Endothelial cell of umbilical vein (primary cell): ENCODE data around the gene SLC22A15. TPM values are rescaled to one million over a fixed set of nuclear protein-coding genes. Genes with fewer than 3 reads are reported as not detected.

Experiments
- BruUV-seq: library from RNA; stranded (reverse); fragments of 400-500 nt; replicated peaks from 2 replicates; lab custom pipeline; 2021; lab: Mats Ljungman, UMichigan
- CTCF ChIA-PET: fragments of 300-600, 350-600 bp; sonication (Branson Sonifier 250); formaldehyde crosslinking; loops from one replicate; lab custom pipeline; 2021; ENCODE audit warnings: antibody characterized with exemption, inconsistent platforms; lab: Charles Lee
- POLR2A ChIA-PET: fragments of 300-600, 350-600 bp; sonication (Branson Sonifier 250); formaldehyde crosslinking; loops from one replicate; lab custom pipeline; 2021; ENCODE audit warnings: antibody characterized with exemption, inconsistent platforms; lab: Charles Lee
- DNase-seq: peaks from one replicate; pipeline ENCODE4 v3.0.0-alpha.2; 2011; ENCODE audit warnings: low read depth, low spot score
- FAIRE-seq: peaks from 2 replicates; lab custom pipeline; 2011; peaks lifted over from hg19 to GRCh38; lab: Jason Lieb, UNC
- H2AFZ ChIP-seq: 2 replicates; pipeline ENCODE4 v1.6.0; 2012; ENCODE audit warnings: low read depth, low read length, control low read depth, inconsistent platforms
- H3K27ac ChIP-seq: 2 replicates; pipeline ENCODE4 v1.5.1; 2011; ENCODE audit warnings: low read depth, mild to moderate bottlenecking, control low read depth, low read length, moderate library complexity; ENCODE audit not compliant: insufficient read depth
- H3K27me3 ChIP-seq, 2 experiments: 2 replicates each; pipeline versions ENCODE4 v1.6.0 to v1.6.1; 2011; ENCODE audit warnings: low read length in 2 of 2, mixed read lengths in 1 of 2; ENCODE audit not compliant: control insufficient read depth in 2 of 2, insufficient read depth in 2 of 2
- H3K36me3 ChIP-seq, 2 experiments: 2 replicates in 1 of 2; 3 replicates in 1 of 2; pipeline ENCODE4 v1.5.1; 2011; ENCODE audit warnings: low read length in 2 of 2, mild to moderate bottlenecking in 1 of 2, moderate library complexity in 1 of 2; ENCODE audit not compliant: control insufficient read depth in 2 of 2, insufficient read depth in 2 of 2; ENCODE audit errors: extremely low read depth in 1 of 2
- H3K4me1 ChIP-seq: 3 replicates; pipeline ENCODE4 v1.5.1; 2011; ENCODE audit warnings: mild to moderate bottlenecking, low read length; ENCODE audit not compliant: control insufficient read depth, insufficient read depth; ENCODE audit errors: extremely low read depth
- H3K4me2 ChIP-seq: 2 replicates; pipeline ENCODE4 v1.6.1; 2011; ENCODE audit warnings: low read length, control low read depth, mixed read lengths; ENCODE audit not compliant: insufficient read depth
- H3K4me3 ChIP-seq, 3 experiments: fragments of 200-600 bp in 1 of 3; sonication (generic), shearing (Covaris generic) in 1 of 3; replicated peaks in 1 of 3; 2 replicates each; pipeline ENCODE4 v1.5.1; 2011 to 2016; ENCODE audit warnings: control low read depth in 3 of 3, low read length in 3 of 3, mild to moderate bottlenecking in 2 of 3, inconsistent platforms in 1 of 3, low read depth in 1 of 3, moderate library complexity in 1 of 3; ENCODE audit not compliant: insufficient read depth in 1 of 3
- H3K79me2 ChIP-seq: 2 replicates; pipeline ENCODE4 v1.6.0; 2012; ENCODE audit warnings: low read length, inconsistent platforms; ENCODE audit not compliant: control insufficient read depth, insufficient read depth
- H3K9ac ChIP-seq: replicated peaks from 2 replicates; pipeline ENCODE3; 2011; ENCODE audit warnings: low read length, control low read depth; ENCODE audit not compliant: insufficient read depth; ENCODE audit errors: extremely low read depth
- H3K9me1 ChIP-seq: replicated peaks from 3 replicates; pipeline ENCODE4 v1.6.0; 2011; ENCODE audit warnings: mild to moderate bottlenecking, low read length; ENCODE audit not compliant: control insufficient read depth, insufficient read depth; ENCODE audit errors: extremely low read depth
- H3K9me3 ChIP-seq: replicated peaks from 2 replicates; pipeline ENCODE4 v1.5.1; 2012; ENCODE audit warnings: low read length, inconsistent platforms; ENCODE audit not compliant: control insufficient read depth, insufficient read depth
- H4K20me1 ChIP-seq: replicated peaks from 2 replicates; pipeline ENCODE3; 2011; ENCODE audit warnings: mild to moderate bottlenecking, low read length; ENCODE audit not compliant: control insufficient read depth, insufficient read depth; ENCODE audit errors: extremely low read depth
- EZH2 ChIP-seq: IDR thresholded peaks from 2 replicates; pipeline ENCODE4 v1.6.1; 2012; ENCODE audit warnings: borderline replicate concordance, low read depth, mild to moderate bottlenecking, moderate library complexity, low read length, inconsistent platforms; ENCODE audit not compliant: severe bottlenecking
- FOS ChIP-seq: IDR thresholded peaks from 2 replicates; pipeline ENCODE4 v1.6.1; 2011; ENCODE audit warnings: mild to moderate bottlenecking, low read length, moderate library complexity, borderline replicate concordance; ENCODE audit not compliant: insufficient read depth
- GATA2 ChIP-seq: IDR thresholded peaks from 2 replicates; pipeline ENCODE4 v1.7.0; 2011; ENCODE audit warnings: low read depth, mild to moderate bottlenecking, moderate library complexity, mixed read lengths, low read length; ENCODE audit not compliant: insufficient read length, insufficient read depth
- JUN ChIP-seq: IDR thresholded peaks from 2 replicates; pipeline ENCODE4 v1.6.1; 2011; ENCODE audit warnings: borderline replicate concordance, low read depth; ENCODE audit not compliant: insufficient read length, insufficient read depth
- MYC ChIP-seq: IDR thresholded peaks from one replicate; pipeline ENCODE4 v1.6.1; 2011; ENCODE audit warnings: mild to moderate bottlenecking, low read depth, low read length
- POLR2A ChIP-seq: IDR thresholded peaks from 2 replicates; pipeline ENCODE4 v1.6.1; 2012; ENCODE audit warnings: low read depth, mild to moderate bottlenecking, control low read depth, low read length
- POLR2AphosphoS5 ChIP-seq: IDR thresholded peaks from 2 replicates; pipeline ENCODE4 v1.6.1; 2012; ENCODE audit warnings: low read depth, mild to moderate bottlenecking, control low read depth, low read length, moderate library complexity; ENCODE audit not compliant: insufficient read depth
- dilution Hi-C: fragments of 300-500 bp; cut with MboI; formaldehyde crosslinking; loops from one replicate; pipeline ENCODE4 v1.15.0; 2019; ENCODE audit warnings: low sequenced_read_pairs; ENCODE audit not compliant: extremely low pct_ligation_motif_present
- intact Hi-C: fragments of 100-400 bp; cut with micrococcal nuclease; formaldehyde crosslinking; loops from one replicate; pipeline ENCODE4 v1.10.0; 2022
- polyA plus RNA-seq, 4 experiments: library from polyadenylated mRNA; depleted of rRNA in 3 of 4; stranded (reverse) in 3 of 4; unstranded in 1 of 4; fragments of >200 nt; gene quantifications; 2 replicates each; pipeline versions ENCODE4 v1.2.1 to v1.2.3, GENCODE V29; 2011 to 2012; ENCODE audit warnings: missing spikeins in 1 of 4
- total RNA-seq: library from RNA; stranded (reverse); gene quantifications from 2 replicates; pipeline ENCODE4 v1.2.3, GENCODE V29; 2021
- TF ChIP-seq, protein P1 (sequence below): IDR thresholded peaks from 2 replicates; pipeline ENCODE4 v1.6.1; 2011; ENCODE audit not compliant: insufficient read depth, insufficient read length
- TF ChIP-seq, protein P2 (sequence below), 2 donors: IDR thresholded peaks; 1 replicate in 1 of 2; 2 replicates in 1 of 2; pipeline ENCODE4 v1.5.1; 2011; ENCODE audit warnings: low read length in 2 of 2, mild to moderate bottlenecking in 2 of 2, moderate library complexity in 2 of 2, control low read depth in 1 of 2, inconsistent platforms in 1 of 2, low read depth in 1 of 2; ENCODE audit not compliant: insufficient read depth in 1 of 2; ENCODE audit errors: extremely low read depth in 1 of 2

Gene SLC22A15
- total and polyA plus RNA-seq, 2 donors (not counting 3 experiments of a cell fraction or from before 2014, with no cell fraction given) = 0.44 TPM; not detected in 1

DNA sequence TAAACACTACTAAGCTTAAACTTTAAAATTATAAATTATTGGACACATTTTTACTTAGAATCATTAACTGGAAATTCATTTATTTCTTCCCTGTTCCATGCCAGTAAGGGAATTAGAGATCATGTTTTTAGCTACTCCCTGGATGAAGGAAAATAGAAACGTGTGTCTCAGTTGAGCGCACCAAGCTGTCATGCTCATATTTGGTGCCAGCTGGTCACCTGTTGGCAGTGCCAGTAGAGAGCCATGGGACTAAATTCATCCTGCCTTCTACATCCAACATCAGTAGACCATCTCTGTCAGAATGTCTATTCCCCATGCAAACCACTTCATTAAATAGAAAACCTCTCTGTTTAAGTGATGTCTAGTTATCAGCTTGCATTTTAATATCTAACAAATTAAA, 17.4 kb upstream of the SLC22A15 start:
- Histone ChIP-seq H3K4me2 (no peak overlapping the region), H3K4me1 (no peaks in the 10 kb centered on the region), H3K79me2 (no peaks in the 10 kb centered on the region), H3K4me3 (no peak overlapping the region), H3K9me1 (no peaks in the 10 kb centered on the region), H3K27ac (no peak overlapping the region), H3K36me3 (no peaks in the 10 kb centered on the region), H3K9ac (no peak overlapping the region), H3K27me3 (no peaks in the 10 kb centered on the region), H3K9me3 (no peaks in the 10 kb centered on the region), H4K20me1 (no peaks in the 10 kb centered on the region), H2AFZ (no peak overlapping the region)
- ChIA-PET CTCF (interaction anchor here (1.3 to 1.9 kb wide), 2 partner anchors 22 to 151 kb away, joined by 3 to 7 read pairs; no protein-coding TSS in a partner anchor), POLR2A (no interaction called here)
- dilution Hi-C loops = no loop called here
- no TSS peak for BruUV-seq
- TF ChIP-seq JUN (no peak), FOS (no peak), POLR2A (no peak)
- FAIRE-seq (no peak), DNase-seq (no peak)
- intact Hi-C loops = no loop called here

DNA sequence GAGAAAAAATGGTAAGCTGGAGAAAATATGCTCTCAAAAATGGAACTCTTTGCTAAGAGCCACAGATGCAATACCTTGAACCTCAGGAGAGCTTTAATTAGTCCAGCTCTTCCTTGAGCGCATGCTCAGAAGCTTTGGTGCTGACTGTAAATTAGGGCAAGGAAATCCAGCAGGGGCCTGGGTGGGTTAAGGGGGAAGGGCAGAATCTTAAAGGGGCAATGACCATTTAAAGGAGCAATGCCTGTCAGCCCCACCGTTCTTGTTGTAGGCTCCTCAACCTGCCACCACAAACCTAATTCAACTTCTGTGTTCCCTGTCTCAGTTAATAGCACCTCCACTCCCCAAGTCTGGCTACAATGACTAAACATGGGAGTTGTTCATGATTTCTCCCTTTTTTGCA, 6.8 kb upstream of the SLC22A15 start:
- ChIA-PET POLR2A (no interaction called here), CTCF (interaction anchor here (1.2 kb wide), 1 partner anchor 11 kb away, joined by 3 read pairs; no protein-coding TSS in a partner anchor)
- H2AFZ ChIP-seq = no peak overlapping the region
- no peak overlapping the region for H3K9ac ChIP-seq
- intact Hi-C loops (no loop called here), dilution Hi-C loops (no loop called here)
- no peak overlapping the region for H3K27ac ChIP-seq
- no TSS peak for BruUV-seq
- no peaks in the 10 kb centered on the region for H3K79me2 ChIP-seq
- no peak overlapping the region for H3K4me2 ChIP-seq
- H3K4me3 ChIP-seq = no peak overlapping the region
- no peaks in the 10 kb centered on the region for H3K9me1 ChIP-seq
- no peaks in the 10 kb centered on the region for H3K4me1 ChIP-seq
- no peaks in the 10 kb centered on the region for H3K9me3 ChIP-seq
- no peaks in the 10 kb centered on the region for H4K20me1 ChIP-seq
- DNase-seq (no peak), FAIRE-seq (no peak)
- H3K36me3 ChIP-seq = no peaks in the 10 kb centered on the region
- TF ChIP-seq, protein P1, sequence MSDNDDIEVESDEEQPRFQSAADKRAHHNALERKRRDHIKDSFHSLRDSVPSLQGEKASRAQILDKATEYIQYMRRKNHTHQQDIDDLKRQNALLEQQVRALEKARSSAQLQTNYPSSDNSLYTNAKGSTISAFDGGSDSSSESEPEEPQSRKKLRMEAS = no peak
- TF ChIP-seq POLR2A = no peak
- TF ChIP-seq JUN = no peak
- no peak for TF ChIP-seq EZH2
- no peak for TF ChIP-seq GATA2
- TF ChIP-seq MYC = no peak
- TF ChIP-seq, protein P2, sequence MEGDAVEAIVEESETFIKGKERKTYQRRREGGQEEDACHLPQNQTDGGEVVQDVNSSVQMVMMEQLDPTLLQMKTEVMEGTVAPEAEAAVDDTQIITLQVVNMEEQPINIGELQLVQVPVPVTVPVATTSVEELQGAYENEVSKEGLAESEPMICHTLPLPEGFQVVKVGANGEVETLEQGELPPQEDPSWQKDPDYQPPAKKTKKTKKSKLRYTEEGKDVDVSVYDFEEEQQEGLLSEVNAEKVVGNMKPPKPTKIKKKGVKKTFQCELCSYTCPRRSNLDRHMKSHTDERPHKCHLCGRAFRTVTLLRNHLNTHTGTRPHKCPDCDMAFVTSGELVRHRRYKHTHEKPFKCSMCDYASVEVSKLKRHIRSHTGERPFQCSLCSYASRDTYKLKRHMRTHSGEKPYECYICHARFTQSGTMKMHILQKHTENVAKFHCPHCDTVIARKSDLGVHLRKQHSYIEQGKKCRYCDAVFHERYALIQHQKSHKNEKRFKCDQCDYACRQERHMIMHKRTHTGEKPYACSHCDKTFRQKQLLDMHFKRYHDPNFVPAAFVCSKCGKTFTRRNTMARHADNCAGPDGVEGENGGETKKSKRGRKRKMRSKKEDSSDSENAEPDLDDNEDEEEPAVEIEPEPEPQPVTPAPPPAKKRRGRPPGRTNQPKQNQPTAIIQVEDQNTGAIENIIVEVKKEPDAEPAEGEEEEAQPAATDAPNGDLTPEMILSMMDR (IDR thresholded peaks at IDR 0.05; ENCODE audit: extremely low read depth in 1 of 2, insufficient read depth in 1 of 2, low read depth in 1 of 2, low read length in 2 of 2) = no peak
- no peak for TF ChIP-seq FOS
- TF ChIP-seq POLR2AphosphoS5 = no peak
- peaks cover 1 to 6% of the 10 kb centered on the region in 2 experiments for H3K27me3 ChIP-seq
